K562 (cell line): ENCODE results near the gene RASL11A. TPM values are rescaled to one million over a fixed set of nuclear protein-coding genes. Genes with fewer than 3 reads are reported as not detected.
A peak's percentile ranks its signal among the peaks of the same experiment; 100 is the strongest.

ENCODE experiments used
- BHLHE40 ChIP-seq: IDR thresholded peaks from 2 replicates; pipeline ENCODE4 v1.6.1; 2011; ENCODE audit warnings: low read length, improper control_type of control experiment
- CC2D1A ChIP-seq: fragments of 450-650 bp; IDR thresholded peaks from 2 replicates; pipeline ENCODE4 v1.6.1; 2017; ENCODE audit warnings: mild to moderate bottlenecking
- FIP1L1 ChIP-seq: fragments of 200-400 bp; formaldehyde crosslinking; IDR thresholded peaks from 2 replicates; pipeline ENCODE4 v1.6.1; 2018; ENCODE audit warnings: mild to moderate bottlenecking, low read depth, low read length; ENCODE audit not compliant: poor library complexity, severe bottlenecking
- FOXO4 ChIP-seq: fragments of 450-650 bp; formaldehyde crosslinking; IDR thresholded peaks from 2 replicates; pipeline ENCODE4 v1.4.0; 2020; ENCODE audit warnings: mild to moderate bottlenecking, moderate library complexity
- HEY1 ChIP-seq: fragments of 250-450 bp; sonication (Bioruptor Pico); IDR thresholded peaks from 2 replicates; pipeline ENCODE4 v1.5.0; 2020; ENCODE audit warnings: mild to moderate bottlenecking, moderate library complexity, borderline replicate concordance
- HMG20A ChIP-seq: fragments of 450-650 bp; formaldehyde crosslinking; conservative IDR thresholded peaks from 2 replicates; pipeline ENCODE4 v1.4.0; 2020; ENCODE audit warnings: mild to moderate bottlenecking, mixed read lengths
- HSF4 ChIP-seq: fragments of 250-450 bp; sonication (Bioruptor Pico); IDR thresholded peaks from 2 replicates; pipeline ENCODE4 v2.1.2; 2022; ENCODE audit warnings: mild to moderate bottlenecking, moderate library complexity, borderline replicate concordance
- POLR2B ChIP-seq: fragments of 450-650 bp; IDR thresholded peaks from 2 replicates; pipeline ENCODE4 v1.6.1; 2018; ENCODE audit warnings: low read depth; ENCODE audit not compliant: partially characterized antibody
- POU5F1 ChIP-seq: fragments of 150-350 bp; IDR thresholded peaks from 2 replicates; pipeline ENCODE4 v1.6.1; 2014; ENCODE audit warnings: borderline replicate concordance, low read length, low read depth, mild to moderate bottlenecking; ENCODE audit not compliant: partially characterized antibody
- RFX5 ChIP-seq: IDR thresholded peaks from 2 replicates; pipeline ENCODE4 v1.6.1; 2011; ENCODE audit warnings: low read depth, mild to moderate bottlenecking, improper control_type of control experiment, low read length
- TAF7 ChIP-seq: fragments of 450-650 bp; IDR thresholded peaks from 2 replicates; pipeline ENCODE4 v1.6.1; 2016; ENCODE audit warnings: missing genetic modification characterization, missing compliant biosample characterization
- TCF7 ChIP-seq: sonication (generic); IDR thresholded peaks from 2 replicates; pipeline ENCODE4 v1.6.1; 2016; ENCODE audit warnings: antibody characterized with exemption, borderline replicate concordance
- USF2 ChIP-seq: sonication (generic); formaldehyde crosslinking; IDR thresholded peaks from 2 replicates; pipeline ENCODE4 v1.5.0; 2020; ENCODE audit warnings: missing genetic modification reagents
- ZNF124 ChIP-seq: sonication (generic); formaldehyde crosslinking; IDR thresholded peaks from 2 replicates; pipeline ENCODE4 v1.8.1; 2022; ENCODE audit warnings: missing genetic modification reagents
- ZNF518B ChIP-seq: fragments of 250-450 bp; sonication (Bioruptor Pico); IDR thresholded peaks from 2 replicates; pipeline ENCODE4 v1.5.0; 2021; ENCODE audit warnings: mild to moderate bottlenecking, moderate library complexity
- ZNF551 ChIP-seq: fragments of 250-450 bp; sonication (Bioruptor Pico); IDR thresholded peaks from 2 replicates; pipeline ENCODE4 v1.5.0; 2021; ENCODE audit warnings: mild to moderate bottlenecking, moderate library complexity
- polyA plus RNA-seq, 8 experiments: library from polyadenylated mRNA; depleted of rRNA in 4 of 8; stranded (reverse) in 5 of 8; unstranded in 3 of 8; fragments of >200 nt; fragmentation: Nextera tagmentation in 2 of 8; fragmentation: Illumina TruSeq in 1 of 8; extraction: Ambion mirVana in 2 of 8; extraction: Trizol in 1 of 8; gene quantifications; 2 replicates each; pipeline versions ENCODE4 v1.2.1 to v1.2.3, GENCODE V29; 2011 to 2014; ENCODE audit warnings: inconsistent platforms in 1 of 8, missing spikeins in 1 of 8
- total RNA-seq, 7 experiments: library from RNA; depleted of rRNA in 6 of 7; stranded (reverse); fragments of >200 nt in 6 of 7; fragmentation: Illumina TruSeq in 2 of 7; extraction: Trizol in 2 of 7; gene quantifications; 2 replicates each; pipeline versions ENCODE4 v1.2.1 to v1.2.3, GENCODE V29; 2011 to 2021; ENCODE audit warnings: low replicate concordance in 1 of 7
- TF ChIP-seq, protein P1 (sequence below): fragments of 150-350 bp; conservative IDR thresholded peaks from 2 replicates; pipeline ENCODE4 v1.6.1; 2014; ENCODE audit warnings: low read length
- TF ChIP-seq, protein P2 (sequence below): fragments of 250-450 bp; sonication (Bioruptor Pico); IDR thresholded peaks from 2 replicates; pipeline ENCODE4 v1.5.0; 2021

Gene RASL11A
- total and polyA plus RNA-seq, 9 of the 15 experiments (the other 6 are each of a cell fraction or from before 2014, with no cell fraction given), result 0.11 to 2.2 (median 1.5) TPM; not detected in 1

- TF ChIP-seq ZNF518B (CRISPR knock-in tag) (no peak), POU5F1 (no peak), ZNF124 (CRISPR knock-in tag) (no peak), CC2D1A (no peak), USF2 (CRISPR knock-in tag) (no peak), POLR2B (no peak), TAF7 (tag) (no peak), HSF4 (no peak), RFX5 (no peak), ZNF551 (CRISPR knock-in tag) (no peak), FOXO4 (CRISPR knock-in tag) (no peak), FIP1L1 (peak; percentile 68), HEY1 (no peak), BHLHE40 (no peak), HMG20A (CRISPR knock-in tag) (no peak), TCF7 (no peak)
- TF ChIP-seq, protein P1, sequence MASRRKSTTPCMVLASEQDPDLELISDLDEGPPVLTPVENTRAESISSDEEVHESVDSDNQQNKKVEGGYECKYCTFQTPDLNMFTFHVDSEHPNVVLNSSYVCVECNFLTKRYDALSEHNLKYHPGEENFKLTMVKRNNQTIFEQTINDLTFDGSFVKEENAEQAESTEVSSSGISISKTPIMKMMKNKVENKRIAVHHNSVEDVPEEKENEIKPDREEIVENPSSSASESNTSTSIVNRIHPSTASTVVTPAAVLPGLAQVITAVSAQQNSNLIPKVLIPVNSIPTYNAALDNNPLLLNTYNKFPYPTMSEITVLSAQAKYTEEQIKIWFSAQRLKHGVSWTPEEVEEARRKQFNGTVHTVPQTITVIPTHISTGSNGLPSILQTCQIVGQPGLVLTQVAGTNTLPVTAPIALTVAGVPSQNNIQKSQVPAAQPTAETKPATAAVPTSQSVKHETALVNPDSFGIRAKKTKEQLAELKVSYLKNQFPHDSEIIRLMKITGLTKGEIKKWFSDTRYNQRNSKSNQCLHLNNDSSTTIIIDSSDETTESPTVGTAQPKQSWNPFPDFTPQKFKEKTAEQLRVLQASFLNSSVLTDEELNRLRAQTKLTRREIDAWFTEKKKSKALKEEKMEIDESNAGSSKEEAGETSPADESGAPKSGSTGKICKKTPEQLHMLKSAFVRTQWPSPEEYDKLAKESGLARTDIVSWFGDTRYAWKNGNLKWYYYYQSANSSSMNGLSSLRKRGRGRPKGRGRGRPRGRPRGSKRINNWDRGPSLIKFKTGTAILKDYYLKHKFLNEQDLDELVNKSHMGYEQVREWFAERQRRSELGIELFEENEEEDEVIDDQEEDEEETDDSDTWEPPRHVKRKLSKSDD, result no peak
- TF ChIP-seq, protein P2, sequence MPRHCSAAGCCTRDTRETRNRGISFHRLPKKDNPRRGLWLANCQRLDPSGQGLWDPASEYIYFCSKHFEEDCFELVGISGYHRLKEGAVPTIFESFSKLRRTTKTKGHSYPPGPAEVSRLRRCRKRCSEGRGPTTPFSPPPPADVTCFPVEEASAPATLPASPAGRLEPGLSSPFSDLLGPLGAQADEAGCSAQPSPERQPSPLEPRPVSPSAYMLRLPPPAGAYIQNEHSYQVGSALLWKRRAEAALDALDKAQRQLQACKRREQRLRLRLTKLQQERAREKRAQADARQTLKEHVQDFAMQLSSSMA (CRISPR knock-in tag), result no peak
Measured at GRCh38 chr13:27270594-27271520, at the start of gene RASL11A (continued).
